NCI-H187 (cell line): ENCODE measurements around the gene ULK2.
"Not testable (repeated sequence)": the region's sequence is repeated elsewhere in the genome, so short reads cannot be mapped to it uniquely, and the experiment has no call there.

Experiments used
- DNase-seq, 2 experiments: peaks; one replicate each; lab custom pipeline; 2025; lab: John Stamatoyannopoulos, UW

ULK2 gene

GRCh38 chr17:19865021-19865420 lies 2.7 kb downstream of the ULK2 start:
- DNase-seq = no peak

- not testable (repeated sequence) for DNase-seq
Observed at GRCh38 chr17:19860647-19861177, 7.0 kb downstream of the ULK2 start.

DNA sequence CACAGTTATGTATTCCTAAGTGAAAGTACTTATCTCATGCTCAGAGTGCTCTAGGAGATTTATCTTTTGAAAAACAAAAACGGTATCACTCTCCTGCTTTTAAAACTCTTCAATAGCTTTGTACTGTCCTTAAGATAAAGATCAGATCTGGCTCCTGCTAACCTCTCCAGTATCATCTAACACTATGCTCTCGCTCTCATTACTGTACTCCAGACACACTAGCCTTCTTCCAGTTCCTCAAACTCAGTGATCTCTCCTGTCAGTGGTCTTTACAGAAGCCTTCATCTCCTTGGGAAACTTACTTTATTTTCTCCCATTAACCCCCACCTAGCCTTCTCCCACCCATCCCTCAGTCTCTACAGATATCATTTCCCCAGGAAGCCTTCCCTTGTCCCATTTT lies 10.1 kb downstream of the ULK2 start:
- no peak for DNase-seq

DNA sequence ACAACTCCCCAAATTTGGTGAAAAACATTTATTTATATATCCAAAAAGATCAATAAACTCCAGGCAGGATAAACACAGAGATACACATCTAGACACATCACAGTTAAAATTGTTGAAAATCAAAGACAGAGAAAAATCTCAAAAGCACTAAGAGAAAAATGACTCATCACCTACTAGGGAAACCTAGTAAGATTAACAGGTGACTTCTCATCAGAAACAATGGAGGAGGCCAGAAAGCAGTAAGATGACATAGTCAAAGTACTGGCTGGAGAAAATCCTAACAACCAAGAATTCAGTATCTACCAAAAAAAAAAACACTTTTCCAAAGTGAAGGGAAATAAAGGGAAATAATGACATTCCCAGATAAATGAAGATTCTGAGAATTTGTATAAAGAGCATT lies 33.8 kb downstream of the ULK2 start:
- no peak for DNase-seq

DNA sequence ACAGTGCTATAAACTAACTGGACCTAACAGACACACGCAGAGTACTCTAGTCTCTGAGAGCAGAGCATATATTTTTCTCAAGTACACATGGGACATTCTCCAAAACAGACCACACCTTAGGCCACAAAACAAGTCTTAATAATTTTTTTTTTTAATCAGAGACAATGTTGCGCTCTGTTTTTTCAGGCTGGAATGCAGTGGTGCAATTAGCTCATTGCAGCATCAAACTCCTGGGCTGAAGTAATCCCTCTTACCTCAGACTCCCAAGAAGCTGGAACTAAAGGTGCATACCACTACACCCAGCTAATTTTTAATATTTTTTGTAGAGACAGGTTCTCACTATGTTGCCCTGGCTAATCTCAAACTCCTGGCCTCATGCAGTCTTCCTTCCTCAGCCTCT lies 37.7 kb downstream of the ULK2 start:
- no peak for DNase-seq

DNA sequence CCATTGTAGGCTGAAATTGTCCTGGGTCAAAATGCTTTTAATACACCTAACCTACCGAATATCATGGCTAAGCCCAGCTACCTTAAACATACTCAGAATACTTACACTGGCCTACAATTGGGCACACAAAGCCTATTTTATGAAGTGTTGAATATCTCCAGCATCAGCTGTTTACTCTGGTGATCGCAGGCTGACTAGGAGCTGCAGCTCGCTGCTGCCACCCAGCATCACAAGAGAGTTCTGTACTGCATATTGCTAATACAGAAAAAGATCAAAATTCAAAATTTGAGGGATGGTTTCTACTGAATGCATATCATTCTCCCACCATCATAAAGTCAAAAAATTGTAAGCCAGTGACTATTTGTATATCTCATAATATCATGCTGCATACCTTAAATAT lies 55.3 kb downstream of the ULK2 start:
- DNase-seq = no peak

GRCh38 chr17:19805006-19805405 lies 62.7 kb downstream of the ULK2 start:
- DNase-seq = no peak

GRCh38 chr17:19800571-19800970 lies 67.2 kb downstream of the ULK2 start:
- DNase-seq = no peak

DNA sequence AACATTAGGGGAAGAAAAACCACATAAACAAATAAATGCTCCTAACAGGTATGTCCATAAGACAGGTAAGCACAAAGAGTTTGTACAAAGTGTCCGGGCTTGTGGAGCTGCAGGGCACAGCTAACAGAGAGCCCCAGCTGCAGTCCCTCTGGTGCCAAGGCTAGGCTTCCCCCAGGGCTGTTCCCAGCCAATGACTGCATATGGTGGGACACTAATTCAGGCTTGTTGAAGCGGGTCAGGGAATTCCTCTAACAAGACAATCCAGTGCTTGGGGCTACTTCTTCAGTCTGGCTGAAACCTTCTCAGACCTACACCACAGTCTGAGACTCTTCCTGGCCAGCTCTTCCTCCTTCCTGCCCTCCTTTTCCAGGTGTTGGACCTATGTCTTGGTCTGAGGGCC lies 67.9 kb downstream of the ULK2 start:
- DNase-seq = no peak

- no peak for DNase-seq
Observed at GRCh38 chr17:19796457-19796856, 71.3 kb downstream of the ULK2 start.

DNA sequence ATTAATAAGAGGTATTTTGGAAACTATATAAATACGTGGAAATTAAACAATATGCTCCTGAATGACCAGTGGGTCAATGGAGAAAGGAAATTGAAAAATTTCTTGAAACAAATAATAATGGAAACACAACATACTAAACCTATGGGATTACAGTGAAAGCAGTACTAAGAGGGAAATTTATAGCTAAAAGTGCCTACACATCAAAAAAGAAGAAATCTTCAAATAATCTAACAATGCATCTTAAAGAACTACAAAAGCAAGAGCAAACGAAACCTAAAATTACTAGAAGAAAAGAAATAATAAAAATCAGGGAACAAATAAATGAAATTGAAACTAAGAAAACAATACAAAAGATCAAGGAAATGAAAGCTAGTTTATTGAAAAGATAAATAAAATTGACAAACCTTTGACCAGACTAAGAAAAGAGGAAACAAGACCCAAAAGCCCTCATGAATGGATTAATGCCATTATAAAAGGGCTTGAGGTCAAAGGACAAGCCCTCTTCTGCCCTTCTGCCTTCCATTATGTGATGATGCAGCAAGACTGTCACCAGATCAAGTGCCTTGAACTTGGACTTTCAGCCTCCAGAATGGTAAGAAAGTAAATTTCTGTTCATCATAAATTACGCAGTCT lies 75.7 kb downstream of the ULK2 start:
- no peak for DNase-seq

GRCh38 chr17:19787733-19788357 lies 79.9 kb downstream of the ULK2 start:
- no peak for DNase-seq

DNA sequence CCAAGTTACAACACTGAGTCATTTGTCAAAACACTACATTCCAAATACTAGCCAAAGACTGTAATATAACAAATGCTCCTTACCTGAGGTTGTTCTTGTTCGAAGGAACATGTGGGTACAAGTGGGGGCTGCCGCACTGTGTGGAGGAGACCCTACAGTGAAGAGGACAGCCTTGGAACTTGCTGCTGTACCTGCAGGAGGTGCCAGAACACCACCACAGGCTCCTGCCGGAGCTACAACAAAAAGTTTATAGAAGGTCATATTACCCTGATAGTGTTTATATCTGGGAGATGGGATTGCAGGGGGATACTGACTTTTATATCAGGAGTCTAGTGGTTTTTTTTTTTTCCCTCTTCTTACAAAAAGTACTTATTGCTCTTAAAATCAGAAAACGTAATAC lies 81.9 kb downstream of the ULK2 start:
- no peak for DNase-seq

DNA sequence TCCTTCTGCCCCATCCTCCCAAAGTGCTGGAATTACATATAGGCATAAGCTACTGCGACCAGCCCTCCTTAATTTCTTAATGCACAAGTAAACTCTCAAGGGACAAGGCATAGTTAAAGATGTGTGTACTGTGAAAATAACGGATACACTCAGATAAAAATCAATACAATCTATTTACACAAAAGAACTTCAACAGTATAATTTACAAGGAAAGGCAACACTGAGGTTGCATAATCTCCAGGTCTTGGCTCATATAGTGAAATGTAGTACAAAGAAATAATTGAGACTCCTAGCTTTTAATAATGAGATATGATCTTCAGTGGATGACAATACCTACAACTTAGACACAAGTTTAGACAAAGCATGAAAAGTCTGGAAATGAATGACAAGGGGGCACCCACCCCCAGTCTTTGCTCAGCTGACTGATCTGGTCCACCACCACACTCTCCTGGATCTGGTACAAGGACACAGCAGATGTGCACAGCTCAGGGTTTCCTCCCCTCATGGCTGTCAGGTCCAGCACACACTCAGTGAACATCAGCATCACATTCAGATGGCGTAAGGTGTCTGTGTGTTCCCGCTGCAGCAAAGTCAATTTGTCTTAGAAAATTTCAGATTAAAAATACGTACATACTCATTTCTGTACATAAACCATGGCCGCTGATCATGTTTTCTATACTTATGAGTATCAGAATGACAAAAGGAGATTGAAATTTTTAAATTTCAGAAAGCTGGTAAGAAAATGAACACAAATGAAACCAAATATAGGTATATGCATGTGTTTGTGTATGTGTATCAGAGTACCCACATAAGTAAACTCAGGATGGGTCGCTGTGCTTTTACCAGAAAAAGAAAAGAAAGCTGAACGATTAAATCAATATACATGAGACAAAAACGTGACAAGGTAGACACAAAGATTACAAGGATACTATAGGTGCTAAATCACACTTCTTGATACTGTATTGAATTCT lies 86.0 kb downstream of the ULK2 start:
- no peak for DNase-seq

DNA sequence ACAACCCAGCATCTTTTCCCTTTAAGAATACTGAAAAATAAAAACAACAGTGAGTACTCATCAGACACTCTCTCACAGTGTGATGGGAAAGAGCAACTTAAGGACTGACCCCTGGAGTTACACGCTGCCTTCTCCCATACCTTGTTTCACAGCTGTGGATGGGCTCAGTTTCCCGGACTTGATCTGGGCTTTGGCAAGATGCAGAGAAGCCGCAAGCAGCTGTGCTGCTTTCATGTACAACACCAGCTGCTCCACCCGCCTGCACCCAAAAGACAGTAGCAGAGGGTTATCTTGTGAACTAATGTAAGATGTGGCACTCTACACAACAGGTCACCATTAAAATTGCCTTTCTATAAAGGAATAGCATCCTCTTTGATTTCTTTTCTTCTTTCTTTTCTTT lies 86.9 kb downstream of the ULK2 start:
- no peak for DNase-seq

- DNase-seq = no peak
Observed at GRCh38 chr17:19773534-19773933, 94.2 kb downstream of the ULK2 start.

DNA sequence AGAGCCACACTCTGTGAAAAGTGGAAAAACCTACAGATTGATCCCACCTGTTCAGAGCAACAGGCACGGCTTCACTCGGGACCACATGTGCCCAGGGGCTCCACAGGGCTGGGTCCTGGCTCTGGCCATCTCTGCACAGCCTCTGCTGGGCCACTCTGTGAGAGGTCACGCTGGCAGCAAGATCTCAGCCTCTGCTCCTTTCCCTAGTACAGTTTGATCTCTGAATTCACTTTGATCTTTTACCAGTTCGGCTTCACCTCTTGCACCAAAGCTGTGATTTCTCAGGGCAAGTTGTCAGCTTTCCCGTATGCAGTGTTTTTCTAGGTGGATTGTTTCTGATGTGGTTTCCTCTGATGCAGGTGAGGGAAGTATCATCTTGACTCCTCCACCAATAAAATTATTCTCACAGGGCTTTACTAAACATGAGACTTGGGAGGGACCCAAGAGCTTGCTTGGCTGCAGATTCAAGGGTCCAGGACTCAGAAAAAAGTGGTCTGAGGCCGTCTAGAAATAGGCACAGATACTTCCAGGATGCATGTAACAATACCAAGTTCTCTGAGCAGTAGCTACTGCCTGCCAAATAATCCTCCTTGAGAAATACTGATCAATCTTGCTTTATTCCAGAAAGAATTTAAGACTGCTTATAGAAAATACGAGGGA lies 95.6 kb downstream of the ULK2 start:
- no peak for DNase-seq

DNA sequence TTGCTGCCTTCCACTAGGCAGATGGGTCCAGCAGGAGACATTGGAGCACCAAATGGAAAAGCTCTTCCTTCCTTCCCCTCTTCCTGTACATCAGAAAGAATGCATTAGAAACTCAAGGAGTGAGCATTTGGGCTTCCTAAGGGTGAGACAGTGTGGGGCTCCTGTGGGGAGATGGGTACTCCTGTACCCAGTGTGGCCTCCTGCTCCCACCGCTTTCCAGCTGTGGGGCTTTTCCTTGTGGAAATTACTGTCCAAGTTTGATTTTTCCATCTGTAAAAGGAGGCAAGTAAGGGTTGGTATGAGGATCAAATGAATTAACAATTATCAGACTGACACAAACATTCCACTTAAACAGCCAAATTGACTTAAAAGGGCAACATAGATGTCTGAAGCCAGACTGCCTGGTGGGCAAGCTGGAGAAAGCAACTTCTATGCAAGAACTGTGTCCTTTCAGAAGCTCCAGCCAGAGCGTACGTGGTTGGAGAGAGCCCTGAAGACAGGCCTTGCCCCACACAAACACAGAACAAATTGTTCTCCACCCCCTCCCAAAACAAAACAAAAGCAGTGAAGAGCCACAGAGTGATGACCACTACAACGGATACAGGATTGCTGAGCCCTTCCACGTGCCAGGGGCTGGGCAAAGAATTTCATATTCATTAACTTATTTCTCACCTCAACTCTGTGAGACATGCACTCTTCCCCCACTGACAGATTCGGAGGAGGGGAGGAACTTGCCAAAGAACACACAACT lies 96.6 kb downstream of the ULK2 start:
- DNase-seq = no peak

DNA sequence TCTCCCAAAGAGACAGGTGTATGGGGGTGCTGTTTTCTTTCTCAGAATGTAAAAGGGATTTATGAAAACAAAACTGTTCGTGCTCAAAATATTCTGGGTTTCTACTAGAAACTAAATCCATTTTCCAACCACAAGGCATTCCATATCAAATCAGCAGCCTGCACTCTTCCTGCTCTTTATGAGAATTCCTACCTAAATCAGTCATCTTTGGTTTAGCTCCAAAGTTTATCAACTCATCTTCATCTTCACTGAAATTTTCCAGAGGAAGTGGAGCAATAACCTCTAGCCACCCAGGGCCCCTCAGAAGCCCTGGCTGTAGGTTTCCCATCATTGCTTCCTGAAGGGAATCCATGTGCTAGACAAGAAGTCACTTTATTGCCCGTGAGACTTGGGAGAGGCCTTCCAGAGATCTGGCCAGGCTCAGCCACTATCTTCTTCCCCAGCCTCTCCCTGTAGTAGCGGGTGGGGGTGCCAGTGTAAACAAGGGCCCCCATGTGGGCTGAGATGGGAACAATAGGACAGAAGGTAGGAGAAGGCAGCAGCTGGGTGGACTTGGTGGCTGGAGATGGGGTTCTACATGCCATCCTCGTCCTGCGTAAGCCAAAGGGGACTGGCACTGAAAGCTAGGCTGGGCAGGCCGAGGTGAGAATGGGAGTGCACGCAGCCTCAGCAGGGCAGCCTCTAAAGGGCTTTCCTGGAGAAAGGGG lies 97.6 kb downstream of the ULK2 start:
- DNase-seq = no peak

- no peak for DNase-seq
Observed at GRCh38 chr17:19768046-19768782, 99.5 kb downstream of the ULK2 start.
